ENCODE measurements around the gene OXSR1. TPM values are rescaled to one million over a fixed set of nuclear protein-coding genes. Genes with fewer than 3 reads are reported as not detected.
A peak's percentile ranks its signal among the peaks of the same experiment; 100 is the strongest.

The OXSR1 gene
- total and polyA plus RNA-seq, 10 of the 15 experiments (the other 5 are each of a cell fraction or from before 2014, with no cell fraction given), result 12.4 to 54.6 (median 35.7) TPM

DNA sequence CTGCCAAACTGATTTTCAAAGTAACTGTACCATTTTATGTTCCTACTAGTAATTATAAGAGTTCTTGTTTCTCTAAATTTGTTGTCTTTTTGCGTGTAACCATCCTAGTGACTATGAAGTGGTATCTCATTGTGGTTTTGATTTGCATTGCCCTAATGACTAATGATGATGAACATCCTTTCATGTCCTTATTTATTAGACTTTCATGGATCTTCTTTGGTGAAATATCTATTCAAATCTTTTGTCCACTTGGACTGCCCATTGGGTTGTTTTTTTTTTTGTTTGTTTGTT is 3.6 kb downstream of the OXSR1 start (continued):
- TF ChIP-seq ZNF274 (IDR thresholded peaks at IDR 0.05; ENCODE audit: insufficient read depth, insufficient read length) (no peak), ZSCAN29 (IDR thresholded peaks at IDR 0.05) (no peak), TCF12 (IDR thresholded peaks at IDR 0.05; ENCODE audit: low read depth, low read length) (no peak), DPF2 (IDR thresholded peaks at IDR 0.05) (no peak), PML (IDR thresholded peaks at IDR 0.05; ENCODE audit: low read length) (no peak), YY1 (IDR thresholded peaks at IDR 0.05; ENCODE audit: low read depth, low read length) (no peak), CREM (IDR thresholded peaks at IDR 0.05; ENCODE audit: low read depth) (no peak), POU2F2 (IDR thresholded peaks at IDR 0.05; ENCODE audit: borderline replicate concordance, low read depth, low read length) (peak; percentile 63; the same call in 2 of the 3 replicates), SMAD1 (IDR thresholded peaks at IDR 0.05; ENCODE audit: low read depth, partially characterized antibody) (no peak), LARP7 (IDR thresholded peaks at IDR 0.05) (no peak), STAT1 (conservative IDR thresholded peaks at IDR 0.05) (no peak), RBBP5 (conservative IDR thresholded peaks at IDR 0.05) (no peak), ZNF217 (IDR thresholded peaks at IDR 0.05) (no peak), RELA (IDR thresholded peaks at IDR 0.05; ENCODE audit: borderline replicate concordance, partially characterized antibody) (no peak), CREB1 (IDR thresholded peaks at IDR 0.05; ENCODE audit: low read depth) (0 out of 2 replicates have a peak, but pooled peaks have one; percentile 31), RAD21 (IDR thresholded peaks at IDR 0.05; ENCODE audit: insufficient read depth, low read depth, low read length) (no peak), EGR1 (IDR thresholded peaks at IDR 0.05; ENCODE audit: borderline replicate concordance in 1 of 2, low read depth in 2 of 2, low read length in 2 of 2) (no peak), TARDBP (IDR thresholded peaks at IDR 0.05; ENCODE audit: borderline replicate concordance) (no peak), CEBPB (IDR thresholded peaks at IDR 0.05; ENCODE audit: borderline replicate concordance in 1 of 2, low read depth in 2 of 2, low read length in 2 of 2) (no peak), SIN3A (IDR thresholded peaks at IDR 0.05; ENCODE audit: low read depth, low read length) (no peak)
- TF ChIP-seq, protein P1, sequence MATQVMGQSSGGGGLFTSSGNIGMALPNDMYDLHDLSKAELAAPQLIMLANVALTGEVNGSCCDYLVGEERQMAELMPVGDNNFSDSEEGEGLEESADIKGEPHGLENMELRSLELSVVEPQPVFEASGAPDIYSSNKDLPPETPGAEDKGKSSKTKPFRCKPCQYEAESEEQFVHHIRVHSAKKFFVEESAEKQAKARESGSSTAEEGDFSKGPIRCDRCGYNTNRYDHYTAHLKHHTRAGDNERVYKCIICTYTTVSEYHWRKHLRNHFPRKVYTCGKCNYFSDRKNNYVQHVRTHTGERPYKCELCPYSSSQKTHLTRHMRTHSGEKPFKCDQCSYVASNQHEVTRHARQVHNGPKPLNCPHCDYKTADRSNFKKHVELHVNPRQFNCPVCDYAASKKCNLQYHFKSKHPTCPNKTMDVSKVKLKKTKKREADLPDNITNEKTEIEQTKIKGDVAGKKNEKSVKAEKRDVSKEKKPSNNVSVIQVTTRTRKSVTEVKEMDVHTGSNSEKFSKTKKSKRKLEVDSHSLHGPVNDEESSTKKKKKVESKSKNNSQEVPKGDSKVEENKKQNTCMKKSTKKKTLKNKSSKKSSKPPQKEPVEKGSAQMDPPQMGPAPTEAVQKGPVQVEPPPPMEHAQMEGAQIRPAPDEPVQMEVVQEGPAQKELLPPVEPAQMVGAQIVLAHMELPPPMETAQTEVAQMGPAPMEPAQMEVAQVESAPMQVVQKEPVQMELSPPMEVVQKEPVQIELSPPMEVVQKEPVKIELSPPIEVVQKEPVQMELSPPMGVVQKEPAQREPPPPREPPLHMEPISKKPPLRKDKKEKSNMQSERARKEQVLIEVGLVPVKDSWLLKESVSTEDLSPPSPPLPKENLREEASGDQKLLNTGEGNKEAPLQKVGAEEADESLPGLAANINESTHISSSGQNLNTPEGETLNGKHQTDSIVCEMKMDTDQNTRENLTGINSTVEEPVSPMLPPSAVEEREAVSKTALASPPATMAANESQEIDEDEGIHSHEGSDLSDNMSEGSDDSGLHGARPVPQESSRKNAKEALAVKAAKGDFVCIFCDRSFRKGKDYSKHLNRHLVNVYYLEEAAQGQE (IDR thresholded peaks at IDR 0.05; ENCODE audit: low read depth, low read length), result no peak

Measured in GM12878 (cell line).